GM12878 (cell line): ENCODE measurements around the gene EIF4B. TPM values are rescaled to one million over a fixed set of nuclear protein-coding genes. Genes with fewer than 3 reads are reported as not detected.
A peak's percentile ranks its signal among the peaks of the same experiment; 100 is the strongest.

ENCODE experiments used
- EZH2 ChIP-seq: IDR thresholded peaks from 2 replicates; pipeline ENCODE4 v1.6.1; 2012; ENCODE audit warnings: low read depth, mild to moderate bottlenecking, control low read depth, inconsistent platforms, low read length, borderline replicate concordance; ENCODE audit not compliant: control insufficient read depth
- FOS ChIP-seq: IDR thresholded peaks from 3 replicates; pipeline ENCODE4 v1.6.1; 2011; ENCODE audit warnings: borderline replicate concordance; ENCODE audit not compliant: insufficient read length; ENCODE audit errors: extremely low read depth
- HSF1 ChIP-seq: fragments of 150-350 bp; IDR thresholded peaks from 2 replicates; pipeline ENCODE4 v1.6.1; 2014; ENCODE audit warnings: mild to moderate bottlenecking, low read depth, low read length
- NFXL1 ChIP-seq: fragments of 450-650 bp; IDR thresholded peaks from 2 replicates; pipeline ENCODE4 v1.6.1; 2017; ENCODE audit warnings: antibody characterized with exemption, mild to moderate bottlenecking, borderline replicate concordance
- PAX8 ChIP-seq: fragments of 450-650 bp; IDR thresholded peaks from 2 replicates; pipeline ENCODE4 v1.6.1; 2017; ENCODE audit warnings: mild to moderate bottlenecking, moderate library complexity
- PRDM15 ChIP-seq: fragments of 450-650 bp; formaldehyde crosslinking; IDR thresholded peaks from 2 replicates; pipeline ENCODE4 v1.4.0; 2020; ENCODE audit warnings: mild to moderate bottlenecking, moderate library complexity
- REST ChIP-seq: IDR thresholded peaks from 2 replicates; pipeline ENCODE4 v1.6.1; 2012; ENCODE audit warnings: mild to moderate bottlenecking, low read depth, low read length
- RFX5 ChIP-seq: IDR thresholded peaks from 2 replicates; pipeline ENCODE4 v1.6.1; 2011; ENCODE audit warnings: low read depth, low read length, improper control_type of control experiment
- SKIL ChIP-seq: fragments of 450-650 bp; IDR thresholded peaks from 2 replicates; pipeline ENCODE4 v1.6.1; 2017; ENCODE audit warnings: mild to moderate bottlenecking, low read depth, inconsistent platforms; ENCODE audit not compliant: poor library complexity, severe bottlenecking
- SP1 ChIP-seq: IDR thresholded peaks from one replicate; pipeline ENCODE4 v1.6.1; 2011; ENCODE audit warnings: low read depth, low read length
- ZNF384 ChIP-seq: IDR thresholded peaks from 2 replicates; pipeline ENCODE4 v1.6.1; 2012; ENCODE audit warnings: low read depth, mild to moderate bottlenecking, low read length, improper control_type of control experiment, borderline replicate concordance
- polyA plus RNA-seq, 11 experiments: library from polyadenylated mRNA; depleted of rRNA in 4 of 11; unstranded in 6 of 11; stranded (reverse) in 5 of 11; fragments of >200 nt; fragmentation: Nextera tagmentation in 4 of 11; fragmentation: Illumina TruSeq in 1 of 11; extraction: Ambion mirVana in 4 of 11; extraction: Trizol in 1 of 11; gene quantifications; 1 replicate in 1 of 11; 2 replicates in 10 of 11; pipeline versions ENCODE4 v1.2.1 to v1.2.3, GENCODE V29; 2011 to 2016; ENCODE audit warnings: inconsistent platforms in 2 of 11, missing spikeins in 2 of 11, low read depth in 1 of 11
- total RNA-seq, 4 experiments: library from RNA; depleted of rRNA in 3 of 4; stranded (reverse); fragments of >200 nt in 3 of 4; fragmentation: Illumina TruSeq in 1 of 4; extraction: Trizol in 1 of 4; gene quantifications; 2 replicates each; pipeline versions ENCODE4 v1.2.1 to v1.2.3, GENCODE V29; 2013 to 2021

The EIF4B gene
- total and polyA plus RNA-seq, 10 of the 15 experiments (the other 5 are each of a cell fraction or from before 2014, with no cell fraction given) = 123 to 752 (median 431) TPM

- no peak for TF ChIP-seq HSF1
- TF ChIP-seq EZH2 = no peak
- TF ChIP-seq REST = no peak
- no peak for TF ChIP-seq PAX8
- TF ChIP-seq SKIL = peak; percentile 34
- TF ChIP-seq NFXL1 = no peak
- TF ChIP-seq RFX5 = peak; percentile 35; the same call in 1 of the 2 replicates
- TF ChIP-seq SP1 = peak; percentile 67
- no peak for TF ChIP-seq ZNF384
- peak; percentile 82 for TF ChIP-seq PRDM15 (CRISPR knock-in tag)
- no peak for TF ChIP-seq FOS
These were observed at the start of gene EIF4B (continued) for GRCh38 chr12:53005986-53006809.
